GM21717 (cell line): ENCODE measurements around the gene AKAP12.

Source experiments
- ATAC-seq: cut with Tn5 transposase; IDR thresholded peaks from one replicate; pipeline ENCODE4 v1.9.1; 2021; ENCODE audit warnings: mild to moderate bottlenecking, moderate library complexity; ENCODE audit not compliant: unreplicated experiment

Gene AKAP12

GRCh38 chr6:151403919-151404308, 164.1 kb downstream of the AKAP12 start:
- no peak for ATAC-seq
